Keratinocyte (primary cell): ENCODE results near the gene GRAMD2B. TPM values are rescaled to one million over a fixed set of nuclear protein-coding genes. Genes with fewer than 3 reads are reported as not detected.

Experiments used
- DNase-seq: peaks from one replicate; pipeline ENCODE4 v3.0.0-alpha.2; 2011; ENCODE audit warnings: low read depth, missing footprints, low spot score
- FAIRE-seq: peaks from 2 replicates; lab custom pipeline; 2011; peaks lifted over from hg19 to GRCh38; lab: Jason Lieb, UNC
- H2AFZ ChIP-seq: 2 replicates; pipeline ENCODE4 v1.6.0; 2012; ENCODE audit warnings: low read length, control low read depth, inconsistent platforms; ENCODE audit not compliant: control insufficient read depth
- H3K27ac ChIP-seq: 2 replicates; pipeline ENCODE4 v1.5.1; 2011; ENCODE audit warnings: low read length; ENCODE audit not compliant: control insufficient read depth, insufficient read depth
- H3K27me3 ChIP-seq: 3 replicates; pipeline ENCODE4 v1.6.0; 2011; ENCODE audit warnings: low read length; ENCODE audit not compliant: control insufficient read depth, insufficient read depth; ENCODE audit errors: extremely low read depth
- H3K36me3 ChIP-seq, 2 experiments: 2 replicates in 1 of 2; 3 replicates in 1 of 2; pipeline ENCODE4 v1.5.1; 2011; ENCODE audit warnings: low read length in 2 of 2, mild to moderate bottlenecking in 1 of 2; ENCODE audit not compliant: control insufficient read depth in 2 of 2, insufficient read depth in 2 of 2; ENCODE audit errors: extremely low read depth in 1 of 2
- H3K4me1 ChIP-seq: 3 replicates; pipeline ENCODE4 v1.5.1; 2011; ENCODE audit warnings: low read length; ENCODE audit not compliant: control insufficient read depth, insufficient read depth; ENCODE audit errors: extremely low read depth
- H3K4me2 ChIP-seq: 3 replicates; pipeline ENCODE4 v1.6.0; 2011; ENCODE audit warnings: low read depth, low read length; ENCODE audit not compliant: control insufficient read depth, insufficient read depth; ENCODE audit errors: extremely low read depth
- H3K4me3 ChIP-seq, 3 experiments: fragments of 200-600 bp in 1 of 3; sonication (generic) in 1 of 3; 2 replicates in 2 of 3; 3 replicates in 1 of 3; pipeline ENCODE4 v1.5.1; 2011 to 2016; ENCODE audit warnings: low read length in 3 of 3, mild to moderate bottlenecking in 3 of 3, control low read depth in 2 of 3, inconsistent platforms in 1 of 3, low read depth in 1 of 3, mixed read lengths in 1 of 3, mixed run types in 1 of 3, moderate library complexity in 1 of 3; ENCODE audit not compliant: control insufficient read depth in 2 of 3, insufficient read depth in 2 of 3; ENCODE audit errors: extremely low read depth in 1 of 3
- H3K79me2 ChIP-seq: 2 replicates; pipeline ENCODE4 v1.6.0; 2012; ENCODE audit warnings: low read length; ENCODE audit not compliant: control insufficient read depth, insufficient read depth
- H3K9ac ChIP-seq: 3 replicates; pipeline ENCODE4 v1.6.0; 2011; ENCODE audit warnings: low read length; ENCODE audit not compliant: control insufficient read depth, insufficient read depth; ENCODE audit errors: extremely low read depth
- H3K9me1 ChIP-seq: 3 replicates; pipeline ENCODE4 v1.6.0; 2011; ENCODE audit warnings: low read length; ENCODE audit not compliant: control insufficient read depth, insufficient read depth; ENCODE audit errors: extremely low read depth
- H3K9me3 ChIP-seq: 2 replicates; pipeline ENCODE4 v1.5.1; 2012; ENCODE audit warnings: low read depth, low read length; ENCODE audit not compliant: control insufficient read depth
- H4K20me1 ChIP-seq: 3 replicates; pipeline ENCODE4 v1.6.0; 2011; ENCODE audit warnings: low read length; ENCODE audit not compliant: control insufficient read depth, insufficient read depth; ENCODE audit errors: extremely low read depth
- EZH2 ChIP-seq: IDR thresholded peaks from one replicate; pipeline ENCODE4 v1.6.1; 2012; ENCODE audit warnings: inconsistent platforms, mild to moderate bottlenecking, low read length, moderate library complexity
- dilution Hi-C: fragments of 300-500 bp; cut with MboI; formaldehyde crosslinking; loops from one replicate; pipeline ENCODE4 v1.7.0; 2020; ENCODE audit warnings: low sequenced_read_pairs; ENCODE audit not compliant: extremely low pct_ligation_motif_present
- polyA plus RNA-seq, 5 experiments: library from polyadenylated mRNA; depleted of rRNA in 3 of 5; stranded (reverse) in 3 of 5; stranded (forward) in 1 of 5; unstranded in 1 of 5; fragments of >200 nt; gene quantifications; 1 replicate in 1 of 5; 2 replicates in 3 of 5; 3 replicates in 1 of 5; pipeline versions ENCODE4 v1.2.1 to v1.2.3, GENCODE V29; 2011 to 2012; ENCODE audit warnings: missing spikeins in 2 of 5, low read depth in 1 of 5, low replicate concordance in 1 of 5
- TF ChIP-seq, protein P1 (sequence below), 3 experiments: IDR thresholded peaks in 1 of 3; conservative IDR thresholded peaks in 1 of 3; optimal IDR thresholded peaks in 1 of 3; 2 replicates in 2 of 3; 3 replicates in 1 of 3; pipeline versions ENCODE3 to v1.5.1; 2011; ENCODE audit warnings: low read length in 3 of 3, mild to moderate bottlenecking in 3 of 3, moderate library complexity in 2 of 3, control low read depth in 1 of 3, inconsistent platforms in 1 of 3; ENCODE audit not compliant: insufficient read depth in 2 of 3; ENCODE audit errors: extremely low read depth in 1 of 3

The GRAMD2B gene
- polyA plus RNA-seq, 1 donor (not counting 4 experiments of a cell fraction or from before 2014, with no cell fraction given) = 45.9 TPM

DNA sequence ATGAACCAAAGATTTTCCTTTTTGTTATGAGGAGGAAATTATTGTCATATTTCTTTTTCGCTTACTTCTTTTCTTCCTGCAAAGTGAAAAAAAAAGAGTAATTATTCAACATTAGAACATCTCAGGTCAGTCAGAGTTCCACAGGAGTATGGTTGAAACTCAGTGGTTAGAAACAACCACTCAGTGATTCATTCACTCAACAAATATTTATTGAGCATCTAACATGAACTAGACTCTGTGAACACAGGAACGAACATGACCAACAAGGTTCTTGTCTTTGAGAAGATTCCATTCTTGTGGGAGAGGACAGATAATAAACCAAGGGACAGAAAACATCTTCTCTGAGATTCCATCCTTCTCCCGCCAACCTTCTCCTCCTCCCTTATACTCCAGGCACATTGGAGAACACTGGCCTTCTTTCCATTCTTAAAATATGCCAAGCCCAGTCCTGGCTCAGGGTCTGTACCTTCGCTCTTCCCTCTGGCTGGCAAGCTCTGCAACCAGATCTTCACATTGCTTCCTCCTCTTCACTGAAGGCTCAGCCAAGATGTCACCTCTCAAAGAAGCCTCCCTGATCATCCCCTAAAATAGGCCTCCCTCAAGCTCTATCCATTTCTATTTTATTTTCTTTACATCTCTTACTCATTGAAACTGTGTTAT is 6.8 kb upstream of the GRAMD2B start:
- DNase-seq = no peak
- no peak overlapping the region for H3K27ac ChIP-seq
- no peak overlapping the region for H2AFZ ChIP-seq

DNA sequence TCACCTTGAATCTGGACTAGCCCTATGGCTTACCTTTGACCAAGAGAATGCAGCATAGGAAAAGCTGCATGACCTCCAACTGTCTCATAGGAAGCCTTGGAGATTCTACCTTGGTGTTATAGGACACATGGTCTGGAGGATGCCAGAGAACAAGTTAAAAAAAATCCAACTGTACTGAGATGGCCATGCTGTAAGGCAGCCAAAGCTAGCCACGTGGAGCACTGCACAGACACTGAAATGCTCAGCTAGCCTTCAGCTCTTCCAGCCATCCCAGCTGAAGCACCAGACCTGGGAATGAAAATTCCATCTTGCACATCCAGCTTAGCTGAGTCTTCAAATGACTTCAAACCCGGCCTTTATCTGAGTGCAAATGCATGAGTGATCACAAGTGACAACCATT is 6.0 kb upstream of the GRAMD2B start:
- Histone ChIP-seq H2AFZ (no peak overlapping the region), H3K9me1 (no peaks in the 10 kb centered on the region), H3K27ac (no peak overlapping the region), H3K4me1 (peaks cover 3% of the 10 kb centered on the region), H3K4me2 (no peak overlapping the region), H3K9me3 (no peaks in the 10 kb centered on the region), H4K20me1 (no peaks in the 10 kb centered on the region), H3K4me3 (no peak overlapping the region), H3K9ac (no peak overlapping the region), H3K36me3 (no peaks in the 10 kb centered on the region), H3K79me2 (no peaks in the 10 kb centered on the region), H3K27me3 (no peaks in the 10 kb centered on the region)
- FAIRE-seq = no peak
- dilution Hi-C loops = no loop called here
- DNase-seq = no peak
- TF ChIP-seq EZH2 = no peak
- TF ChIP-seq, protein P1, sequence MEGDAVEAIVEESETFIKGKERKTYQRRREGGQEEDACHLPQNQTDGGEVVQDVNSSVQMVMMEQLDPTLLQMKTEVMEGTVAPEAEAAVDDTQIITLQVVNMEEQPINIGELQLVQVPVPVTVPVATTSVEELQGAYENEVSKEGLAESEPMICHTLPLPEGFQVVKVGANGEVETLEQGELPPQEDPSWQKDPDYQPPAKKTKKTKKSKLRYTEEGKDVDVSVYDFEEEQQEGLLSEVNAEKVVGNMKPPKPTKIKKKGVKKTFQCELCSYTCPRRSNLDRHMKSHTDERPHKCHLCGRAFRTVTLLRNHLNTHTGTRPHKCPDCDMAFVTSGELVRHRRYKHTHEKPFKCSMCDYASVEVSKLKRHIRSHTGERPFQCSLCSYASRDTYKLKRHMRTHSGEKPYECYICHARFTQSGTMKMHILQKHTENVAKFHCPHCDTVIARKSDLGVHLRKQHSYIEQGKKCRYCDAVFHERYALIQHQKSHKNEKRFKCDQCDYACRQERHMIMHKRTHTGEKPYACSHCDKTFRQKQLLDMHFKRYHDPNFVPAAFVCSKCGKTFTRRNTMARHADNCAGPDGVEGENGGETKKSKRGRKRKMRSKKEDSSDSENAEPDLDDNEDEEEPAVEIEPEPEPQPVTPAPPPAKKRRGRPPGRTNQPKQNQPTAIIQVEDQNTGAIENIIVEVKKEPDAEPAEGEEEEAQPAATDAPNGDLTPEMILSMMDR (optimal IDR thresholded peaks at IDR 0.05 in 1 of 3, IDR thresholded peaks at IDR 0.05 in 1 of 3, conservative IDR thresholded peaks at IDR 0.05 in 1 of 3; ENCODE audit: extremely low read depth in 1 of 3, insufficient read depth in 2 of 3, low read length in 3 of 3) = no peak

More for the DNA sequence above, 6.8 kb upstream of the GRAMD2B start:
- H3K36me3 ChIP-seq = no peaks in the 10 kb centered on the region
- no peaks in the 10 kb centered on the region for H3K27me3 ChIP-seq
- H3K79me2 ChIP-seq = no peaks in the 10 kb centered on the region
- H3K9ac ChIP-seq = no peak overlapping the region
- H3K9me1 ChIP-seq = no peaks in the 10 kb centered on the region
- no peak overlapping the region for H3K4me2 ChIP-seq
- H4K20me1 ChIP-seq = no peaks in the 10 kb centered on the region
- no peaks in the 10 kb centered on the region for H3K9me3 ChIP-seq
- TF ChIP-seq, protein P1 (optimal IDR thresholded peaks at IDR 0.05 in 1 of 3, IDR thresholded peaks at IDR 0.05 in 1 of 3, conservative IDR thresholded peaks at IDR 0.05 in 1 of 3; ENCODE audit: extremely low read depth in 1 of 3, insufficient read depth in 2 of 3, low read length in 3 of 3) = no peak
- no peak for TF ChIP-seq EZH2
- dilution Hi-C loops = no loop called here
- peak; percentile 9 for FAIRE-seq
- H3K4me3 ChIP-seq = no peak overlapping the region
- H3K4me1 ChIP-seq = peaks cover 3% of the 10 kb centered on the region
